ENCODE measurements around the gene GATA3.

The GATA3 gene

DNA sequence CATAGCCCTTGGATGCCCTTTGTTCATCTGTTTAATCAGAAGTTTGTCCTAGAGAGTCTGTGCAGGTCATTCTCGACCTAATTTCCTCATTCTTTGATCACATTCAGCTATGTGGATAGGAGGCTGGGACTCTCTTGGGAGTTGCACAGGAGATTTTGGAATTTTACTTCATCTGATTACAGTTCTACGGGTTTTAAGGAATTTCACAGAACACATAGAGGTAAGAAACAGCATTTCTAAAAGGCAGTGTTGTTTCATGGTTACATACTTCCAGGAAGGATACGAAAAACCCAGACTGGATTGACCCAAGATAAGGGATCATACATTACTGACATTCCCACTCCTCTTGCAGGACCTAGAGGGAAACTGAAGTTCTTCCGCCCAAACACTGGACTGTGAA, 45.9 kb downstream of the GATA3 start:
- no peak for DNase-seq (ENCODE audit: low read depth)

DNA sequence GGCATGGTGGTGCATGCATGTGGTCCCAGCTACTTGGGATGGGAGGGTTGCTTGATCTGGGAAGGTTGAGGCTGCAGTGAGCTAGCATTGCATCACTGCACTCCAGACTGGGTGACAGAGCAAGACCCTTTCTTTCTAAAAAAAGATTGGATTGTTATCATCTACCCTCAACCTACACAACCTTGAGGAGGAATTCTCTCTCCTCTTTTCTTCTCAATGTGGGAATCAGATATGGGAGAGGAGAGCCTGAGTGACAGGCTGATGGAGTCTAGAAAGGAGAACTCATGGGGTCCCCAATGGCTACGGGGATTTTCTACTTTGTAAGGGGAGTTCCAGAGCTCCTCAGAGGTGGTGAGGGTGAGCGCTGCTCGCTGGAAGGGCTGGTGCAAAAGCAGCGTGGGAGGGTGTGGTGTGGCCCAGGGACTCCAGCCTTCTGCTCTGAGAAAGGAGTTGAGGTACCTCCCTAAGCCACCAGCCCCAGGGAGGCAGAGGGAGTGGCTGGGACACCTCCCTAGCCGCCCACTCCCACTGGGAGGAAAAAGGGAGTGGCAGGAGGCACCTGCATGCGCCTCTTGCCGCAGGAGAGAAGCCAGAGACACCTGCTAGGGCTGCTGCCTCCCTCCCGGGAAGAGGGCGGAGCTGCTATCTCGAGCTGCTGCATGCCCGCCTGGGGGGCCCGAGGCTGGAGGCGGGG, 48.4 kb downstream of the GATA3 start:
- DNase-seq (ENCODE audit: low read depth), result no peak

DNA sequence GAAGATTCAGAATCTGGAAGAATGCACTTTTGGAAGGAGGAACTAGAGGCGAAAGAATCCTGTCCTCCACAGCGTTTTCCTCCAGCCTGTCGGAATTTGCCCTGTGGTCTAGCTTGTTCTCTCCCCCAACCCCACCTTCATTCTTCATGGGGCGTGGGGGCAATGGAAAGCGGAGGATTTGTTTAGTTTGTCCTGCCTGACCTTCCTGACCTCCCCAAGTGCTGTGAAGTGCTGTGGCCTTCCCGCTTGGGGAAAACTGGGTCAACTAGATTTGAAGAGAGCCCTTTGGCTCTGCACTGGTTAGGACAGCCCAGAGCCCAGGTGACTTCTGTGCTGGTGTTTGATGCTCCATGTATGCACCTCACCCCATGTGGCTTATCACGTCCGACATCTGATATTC, 49.1 kb downstream of the GATA3 start:
- DNase-seq (ENCODE audit: low read depth), result no peak

DNA sequence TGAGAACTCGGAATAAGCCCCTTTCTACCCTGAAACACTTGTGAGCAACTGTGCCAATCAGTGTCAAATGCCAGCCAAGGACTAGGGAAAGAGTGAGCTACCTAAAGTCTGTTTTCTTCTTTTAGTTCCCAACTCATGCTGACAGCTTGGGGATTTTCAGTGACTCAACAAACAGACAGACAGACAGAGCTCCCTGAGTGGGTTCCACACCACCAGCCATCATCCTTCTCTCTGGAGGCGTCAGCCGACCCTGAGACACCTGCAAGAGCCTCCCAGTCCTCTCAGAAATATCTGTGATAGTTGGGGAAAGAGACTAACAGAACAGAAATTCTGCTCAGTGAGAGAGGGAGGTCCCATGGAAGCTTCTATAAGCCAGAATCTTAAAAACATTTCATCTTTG, 49.5 kb downstream of the GATA3 start:
- DNase-seq (ENCODE audit: low read depth), result no peak

DNA sequence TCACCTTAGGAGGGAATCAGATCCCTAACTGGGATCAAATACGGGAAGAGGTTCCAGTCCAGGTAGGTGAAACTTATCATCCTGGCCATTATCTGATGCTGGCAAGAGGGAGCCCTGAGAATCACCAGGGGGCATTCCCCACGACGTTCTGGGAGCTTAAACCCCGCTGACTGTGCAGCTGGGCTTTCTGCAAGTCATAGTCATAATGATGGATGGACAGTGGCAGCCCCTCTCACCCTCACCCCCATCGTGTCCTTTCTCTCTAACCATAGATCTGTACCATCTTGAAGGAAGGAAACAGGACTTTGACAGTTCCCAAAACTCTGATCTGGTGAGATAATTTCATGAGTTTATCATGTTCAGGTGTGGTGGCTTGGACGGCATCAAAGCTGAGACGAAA, 50.2 kb downstream of the GATA3 start:
- no peak for DNase-seq (ENCODE audit: low read depth)

DNA sequence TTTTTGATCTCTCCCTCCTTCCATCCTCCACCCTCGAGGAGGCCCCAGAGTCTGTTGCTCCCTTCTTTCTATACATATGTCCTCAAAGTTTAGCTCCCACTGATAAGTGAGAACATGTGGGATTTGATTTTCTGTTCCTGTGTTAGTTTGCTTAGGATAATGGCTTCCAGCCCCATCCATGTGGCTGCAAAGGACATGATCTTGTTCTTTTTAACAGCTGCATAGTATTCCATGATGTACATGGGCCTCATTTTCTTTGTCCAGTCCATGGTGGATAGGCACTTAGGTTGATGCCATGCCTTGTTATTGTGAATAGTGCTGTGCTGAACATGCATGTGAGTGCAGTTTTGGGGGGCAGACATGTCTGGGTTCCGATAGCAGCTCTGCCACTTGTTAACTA, 51.4 kb downstream of the GATA3 start:
- no peak for DNase-seq (ENCODE audit: low read depth)

DNA sequence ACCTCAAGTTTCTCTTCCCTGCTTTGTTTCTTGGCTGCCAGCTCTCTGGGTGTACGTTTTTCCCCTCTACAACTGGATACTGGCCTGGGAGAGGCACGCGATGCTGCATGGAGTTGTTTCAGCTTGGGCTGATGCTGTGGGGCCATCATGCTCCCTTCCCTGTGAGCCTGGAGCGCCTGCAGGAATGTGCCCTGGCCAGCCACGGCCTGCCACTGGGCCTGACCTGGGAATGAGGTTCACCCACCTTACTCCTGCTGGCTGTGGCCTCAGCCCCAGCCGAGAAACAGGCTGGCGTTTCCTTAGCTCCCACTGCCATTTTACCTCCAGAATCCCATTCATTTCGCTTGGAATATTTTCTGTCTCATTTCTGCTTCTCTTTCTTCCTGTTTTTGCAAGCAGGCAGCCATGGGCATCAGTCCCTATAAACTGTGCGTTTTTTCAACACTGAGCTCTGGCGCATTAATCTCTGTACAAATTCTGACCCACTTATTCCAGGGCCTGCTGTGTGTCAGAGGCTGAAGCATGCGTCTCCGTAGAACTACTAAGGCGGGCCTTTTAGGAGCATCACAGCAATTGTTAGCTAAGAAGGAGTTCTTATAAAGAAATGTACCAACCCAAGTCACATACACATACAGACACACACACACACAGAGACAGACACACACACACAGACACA, 57.9 kb downstream of the GATA3 start:
- DNase-seq (ENCODE audit: low read depth), result no peak

GRCh38 chr10:8112942-8113442, 58.5 kb downstream of the GATA3 start:
- DNase-seq (ENCODE audit: low read depth), result no peak

GRCh38 chr10:8113616-8114015, 59.1 kb downstream of the GATA3 start:
- no peak for DNase-seq (ENCODE audit: low read depth)

- DNase-seq (ENCODE audit: low read depth), result no peak
Measured at GRCh38 chr10:8114741-8115617, 60.5 kb downstream of the GATA3 start.

GRCh38 chr10:8115618-8115980, 61.1 kb downstream of the GATA3 start:
- DNase-seq (ENCODE audit: low read depth), result no peak

GRCh38 chr10:8116474-8116873, 62.0 kb downstream of the GATA3 start:
- no peak for DNase-seq (ENCODE audit: low read depth)

- DNase-seq (ENCODE audit: low read depth), result no peak
Measured at GRCh38 chr10:8116926-8117493, 62.5 kb downstream of the GATA3 start.

DNA sequence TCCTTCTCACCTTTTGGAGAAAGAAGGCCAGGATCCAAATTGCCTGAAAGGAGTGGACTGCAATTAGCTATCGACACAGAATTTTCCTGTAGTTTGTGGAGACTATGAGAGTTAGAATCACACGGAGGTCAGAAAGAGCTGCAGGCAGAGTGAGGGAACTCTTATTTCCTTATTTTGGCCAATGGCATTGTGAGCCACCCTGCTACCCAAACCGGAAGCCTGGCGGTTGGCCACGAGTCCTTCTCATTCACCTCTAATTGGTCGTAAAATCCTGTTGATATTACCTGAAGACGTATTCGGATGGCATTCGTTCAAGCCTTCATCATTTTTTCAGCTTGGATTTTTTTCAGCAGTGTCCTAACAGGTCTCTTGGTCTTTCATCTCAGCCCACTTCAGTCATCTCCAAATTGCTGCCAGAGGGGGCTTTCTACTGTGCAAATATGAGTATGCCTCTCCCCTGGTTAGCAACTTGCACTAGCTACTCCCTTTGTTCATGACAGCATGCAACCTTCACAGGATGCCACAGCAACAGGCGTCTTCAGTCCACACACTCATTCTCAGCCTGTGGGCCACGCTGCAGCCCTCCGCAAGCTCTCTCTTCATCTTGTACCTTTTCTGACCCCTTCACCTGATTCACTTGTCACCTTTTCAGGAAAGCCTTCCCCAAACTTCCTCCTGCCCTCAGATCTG, 66.9 kb downstream of the GATA3 start:
- DNase-seq (ENCODE audit: low read depth), result no peak

GRCh38 chr10:8122611-8123369, 68.3 kb downstream of the GATA3 start:
- DNase-seq (ENCODE audit: low read depth), result no peak

DNA sequence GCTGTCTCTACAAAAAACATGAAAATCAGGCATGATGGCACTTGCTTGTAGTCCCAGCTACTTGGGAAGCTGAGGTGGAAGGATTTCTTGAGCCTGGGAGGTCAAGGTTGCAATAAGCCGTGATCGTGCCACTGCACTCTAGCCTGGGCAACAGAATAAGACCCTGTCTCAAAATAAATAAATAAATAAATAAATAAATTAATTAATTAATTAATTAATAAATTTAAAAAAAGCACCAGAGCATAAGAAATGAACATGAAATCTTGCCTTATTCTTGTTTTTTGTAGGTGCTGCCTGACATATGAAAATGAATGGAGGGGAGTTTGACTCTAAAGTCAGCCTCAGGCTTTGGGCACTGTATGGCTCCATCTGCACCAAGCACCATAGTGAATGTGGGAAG, 69.9 kb downstream of the GATA3 start:
- no peak for DNase-seq (ENCODE audit: low read depth)
